H1 (cell line): ENCODE data around the gene CREBBP.

ENCODE experiments used
- CEBPB ChIP-seq: IDR thresholded peaks from 2 replicates; pipeline ENCODE4 v1.6.1; 2012; ENCODE audit warnings: low read depth, low read length
- EP300 ChIP-seq, 2 experiments: IDR thresholded peaks; 1 replicate in 1 of 2; 2 replicates in 1 of 2; pipeline ENCODE4 v1.6.1; 2011 to 2012; ENCODE audit warnings: low read depth in 2 of 2, low read length in 2 of 2, mild to moderate bottlenecking in 2 of 2, borderline replicate concordance in 1 of 2, inconsistent platforms in 1 of 2, moderate library complexity in 1 of 2
- KDM1A ChIP-seq: fragments of 200-600, 300-600 bp; sonication (generic); IDR thresholded peaks from 2 replicates; pipeline ENCODE4 v1.7.1; 2016; ENCODE audit warnings: mild to moderate bottlenecking, low read length, borderline replicate concordance
- MAX ChIP-seq: IDR thresholded peaks from 2 replicates; pipeline ENCODE4 v1.6.1; 2012; ENCODE audit warnings: inconsistent platforms
- POLR2A ChIP-seq, 2 experiments: IDR thresholded peaks; 1 replicate in 1 of 2; 2 replicates in 1 of 2; pipeline ENCODE4 v1.6.1; 2011; ENCODE audit warnings: low read depth in 2 of 2, low read length in 2 of 2, mild to moderate bottlenecking in 2 of 2; ENCODE audit errors: control extremely low read depth in 1 of 2
- POLR2AphosphoS5 ChIP-seq: IDR thresholded peaks from 2 replicates; pipeline ENCODE4 v1.6.1; 2011; ENCODE audit warnings: low read depth, low read length
- RNF2 ChIP-seq: fragments of 200-900, 300-1000 bp; sonication (generic); IDR thresholded peaks from 2 replicates; pipeline ENCODE4 v1.7.1; 2016; ENCODE audit warnings: borderline replicate concordance, low read depth, mild to moderate bottlenecking, antibody characterized with exemption, low read length; ENCODE audit not compliant: poor library complexity, severe bottlenecking; ENCODE audit errors: missing control alignments
- SIN3A ChIP-seq, 2 experiments: IDR thresholded peaks in 1 of 2; conservative IDR thresholded peaks in 1 of 2; 2 replicates each; pipeline ENCODE4 v1.6.1; 2011 to 2012; ENCODE audit warnings: low read length in 2 of 2, improper control_type of control experiment in 1 of 2, low read depth in 1 of 2, mild to moderate bottlenecking in 1 of 2
- TAF1 ChIP-seq: IDR thresholded peaks from 2 replicates; pipeline ENCODE4 v1.6.1; 2011; ENCODE audit warnings: mild to moderate bottlenecking, low read depth, low read length
- TBP ChIP-seq: IDR thresholded peaks from 2 replicates; pipeline ENCODE4 v1.6.1; 2011; ENCODE audit warnings: low read depth, low read length, improper control_type of control experiment
- TEAD4 ChIP-seq: IDR thresholded peaks from 2 replicates; pipeline ENCODE4 v1.6.1; 2012; ENCODE audit warnings: low read depth, low read length, inconsistent platforms, mixed read lengths

- no peak for TF ChIP-seq TAF1
- TF ChIP-seq CEBPB: no peak
- TF ChIP-seq POLR2A (IDR thresholded peaks at IDR 0.05; ENCODE audit: control extremely low read depth in 1 of 2, low read depth in 2 of 2, low read length in 2 of 2): no peak
- no peak for TF ChIP-seq EP300 (IDR thresholded peaks at IDR 0.05; ENCODE audit: borderline replicate concordance in 1 of 2, low read depth in 2 of 2, low read length in 2 of 2)
- TF ChIP-seq KDM1A: no peak
- TF ChIP-seq TEAD4: no peak
- no peak for TF ChIP-seq TBP
- no peak for TF ChIP-seq SIN3A (conservative IDR thresholded peaks at IDR 0.05 in 1 of 2, IDR thresholded peaks at IDR 0.05 in 1 of 2; ENCODE audit: low read depth in 1 of 2, low read length in 2 of 2)
- TF ChIP-seq POLR2AphosphoS5: no peak
- TF ChIP-seq RNF2: no peak
- no peak for TF ChIP-seq MAX
Observed at GRCh38 chr16:3739636-3740035, 140.9 kb downstream of the CREBBP start.
